Body of pancreas (tissue), 4 donors: ENCODE results near the gene CD8A. TPM values are rescaled to one million over a fixed set of nuclear protein-coding genes. Genes with fewer than 3 reads are reported as not detected.
"Not testable (repeated sequence)": the region's sequence is repeated elsewhere in the genome, so short reads cannot be mapped to it uniquely, and the experiment has no call there.

Experiments used
- ATAC-seq: fragments of 150-250 bp; one replicate; pipeline ENCODE4 v1.9.1; 2016
- DNase-seq, 4 donors: peaks; one replicate each; pipeline ENCODE4 v3.0.0-alpha.2; 2019
- H3K27ac ChIP-seq, 4 donors: fragments of 200-600 bp; sonication (generic); 1 replicate in 3 of 4; 2 replicates in 1 of 4; pipeline versions ENCODE4 v1.5.1 to v1.6.1; 2016 to 2019; ENCODE audit warnings: mild to moderate bottlenecking in 1 of 4, mixed read lengths in 1 of 4, moderate library complexity in 1 of 4
- H3K27me3 ChIP-seq, 2 donors: fragments of 200-600 bp; sonication (generic); one replicate each; pipeline ENCODE4 v1.6.0; 2016; ENCODE audit warnings: mild to moderate bottlenecking in 1 of 2
- H3K36me3 ChIP-seq, 2 donors: fragments of 200-600 bp; sonication (generic); replicated peaks in 1 of 2; 2 replicates each; pipeline ENCODE4 v1.5.1; 2016; ENCODE audit warnings: low read depth in 2 of 2; ENCODE audit not compliant: insufficient read depth in 1 of 2
- H3K4me1 ChIP-seq: fragments of 200-600 bp; sonication (generic); one replicate; pipeline ENCODE4 v1.6.0; 2016
- H3K4me3 ChIP-seq, 2 donors: fragments of 200-600 bp; sonication (generic); 1 replicate in 1 of 2; 2 replicates in 1 of 2; pipeline ENCODE4 v1.5.1; 2016 to 2019
- H3K9me3 ChIP-seq, 3 donors: fragments of 200-600 bp; sonication (generic); 1 replicate in 2 of 3; 2 replicates in 1 of 3; pipeline ENCODE4 v1.5.1; 2016
- CTCF ChIP-seq, 7 experiments: fragments of 450-650 bp in 4 of 7; fragments of 200-600 bp in 3 of 7; sonication (generic) in 3 of 7; IDR thresholded peaks; one replicate each; pipeline ENCODE4 v1.5.1; 2016 to 2019; ENCODE audit warnings: antibody characterized with exemption in 7 of 7
- POLR2A ChIP-seq, 3 donors: fragments of 450-650 bp; IDR thresholded peaks; one replicate each; pipeline ENCODE4 v1.6.1; 2016; ENCODE audit warnings: antibody characterized with exemption in 3 of 3, mild to moderate bottlenecking in 2 of 3
- WGBS, 2 donors: methylation state at CpG; one replicate each; pipeline ENCODE4 v1.1.5; 2017; 5-methylcytosine and 5-hydroxymethylcytosine counted together
- intact Hi-C: fragments of 100-400 bp; cut with DNase I; formaldehyde crosslinking; loops from one replicate; pipeline ENCODE4 v1.15.1; 2023
- total RNA-seq, 2 donors: library from RNA; depleted of rRNA; stranded (reverse); fragments of >200 nt; gene quantifications; one replicate each; pipeline ENCODE4 v1.1.0, GENCODE V29; 2016

Gene CD8A
- total RNA-seq, 2 donors from 2014 or later = 1.8 to 2.0 TPM

GRCh38 chr2:86750240-86750839, 40.4 kb downstream of the CD8A start:
- WGBS, 2 donors = 70 to 98% methylated on average over 3 of the region's 3 CpGs
- DNase-seq (no peak), ATAC-seq (no peak)
- no peak for TF ChIP-seq CTCF (IDR thresholded peaks at IDR 0.05)
- TF ChIP-seq POLR2A (IDR thresholded peaks at IDR 0.05) = no peak
- no peaks in the 10 kb centered on the region for H3K9me3 ChIP-seq
- intact Hi-C loops = no loop called here
- H3K27ac ChIP-seq = no peak overlapping the region
- H3K36me3 ChIP-seq = no peaks in the 10 kb centered on the region
- H3K4me1 ChIP-seq = peaks cover 8% of the 10 kb centered on the region
- H3K4me3 ChIP-seq = no peak overlapping the region
- H3K27me3 ChIP-seq = no peaks in the 10 kb centered on the region

GRCh38 chr2:86747711-86748639, 42.7 kb downstream of the CD8A start:
- Histone ChIP-seq H3K27ac (no peak overlapping the region), H3K36me3 (peaks cover 0 to 2% of the 10 kb centered on the region in 2 donors), H3K4me3 (no peak overlapping the region), H3K27me3 (no peaks in the 10 kb centered on the region), H3K9me3 (no peaks in the 10 kb centered on the region), H3K4me1 (peaks cover 8% of the 10 kb centered on the region)
- intact Hi-C loops = no loop called here
- DNase-seq = peak in 2 of 4 donors; percentile 10 to 24
- ATAC-seq = peak; percentile 66
- WGBS, 2 donors = 85 to 88% methylated on average over 9 of the region's 9 CpGs
- TF ChIP-seq CTCF (IDR thresholded peaks at IDR 0.05) = no peak
- no peak for TF ChIP-seq POLR2A (IDR thresholded peaks at IDR 0.05)

GRCh38 chr2:86746939-86747338, 43.8 kb downstream of the CD8A start:
- peaks cover 8% of the 10 kb centered on the region for H3K4me1 ChIP-seq
- H3K27ac ChIP-seq = no peak overlapping the region
- ATAC-seq = no peak
- DNase-seq = no peak
- TF ChIP-seq CTCF (IDR thresholded peaks at IDR 0.05) (no peak), POLR2A (IDR thresholded peaks at IDR 0.05) (no peak)
- intact Hi-C loops = no loop called here
- peaks cover 0 to 2% of the 10 kb centered on the region in 2 donors for H3K36me3 ChIP-seq
- H3K27me3 ChIP-seq = no peaks in the 10 kb centered on the region
- H3K9me3 ChIP-seq = no peaks in the 10 kb centered on the region
- no peak overlapping the region for H3K4me3 ChIP-seq

- Histone ChIP-seq H3K27ac (no peak overlapping the region), H3K4me1 (peaks cover 8% of the 10 kb centered on the region), H3K9me3 (no peaks in the 10 kb centered on the region), H3K36me3 (peaks cover 0 to 2% of the 10 kb centered on the region in 2 donors), H3K27me3 (no peaks in the 10 kb centered on the region), H3K4me3 (no peak overlapping the region)
- WGBS, 2 donors = 66 to 80% methylated on average over 2 of the region's 2 CpGs
- ATAC-seq (no peak), DNase-seq (no peak)
- no peak for TF ChIP-seq POLR2A (IDR thresholded peaks at IDR 0.05)
- no peak for TF ChIP-seq CTCF (IDR thresholded peaks at IDR 0.05)
- intact Hi-C loops = no loop called here
Observed at GRCh38 chr2:86744152-86744551, 46.6 kb downstream of the CD8A start.

- DNase-seq, intact Hi-C loops, H3K27ac ChIP-seq, H3K4me3 ChIP-seq, ATAC-seq, H3K36me3 ChIP-seq, H3K4me1 ChIP-seq, H3K9me3 ChIP-seq, H3K27me3 ChIP-seq: not testable (repeated sequence)
- WGBS, 2 donors = no CpG with 5 or more reads among the region's 4 CpGs
Observed at GRCh38 chr2:86741889-86742498, 48.7 kb downstream of the CD8A start.

GRCh38 chr2:86739889-86740288, 50.8 kb downstream of the CD8A start:
- intact Hi-C loops, DNase-seq: not testable (repeated sequence)

GRCh38 chr2:86739485-86739884, 51.2 kb downstream of the CD8A start:
- DNase-seq, H3K9me3 ChIP-seq, intact Hi-C loops, H3K4me1 ChIP-seq, H3K4me3 ChIP-seq, ATAC-seq, H3K27me3 ChIP-seq, H3K27ac ChIP-seq, H3K36me3 ChIP-seq: not testable (repeated sequence)

More at GRCh38 chr2:86739889-86740288, 50.8 kb downstream of the CD8A start:
- not testable (repeated sequence) for ATAC-seq, H3K4me3 ChIP-seq, H3K9me3 ChIP-seq, H3K36me3 ChIP-seq, H3K27me3 ChIP-seq, H3K4me1 ChIP-seq, H3K27ac ChIP-seq
- no CpG with 5 or more reads among the region's 11 CpGs for WGBS, 2 donors
